ENCODE results near the gene BTBD7. TPM values are rescaled to one million over a fixed set of nuclear protein-coding genes. Genes with fewer than 3 reads are reported as not detected.

BTBD7 gene
- total and polyA plus RNA-seq, 2 donors (not counting 3 experiments of a cell fraction or from before 2014, with no cell fraction given), result 20.9 to 50.2 TPM

DNA sequence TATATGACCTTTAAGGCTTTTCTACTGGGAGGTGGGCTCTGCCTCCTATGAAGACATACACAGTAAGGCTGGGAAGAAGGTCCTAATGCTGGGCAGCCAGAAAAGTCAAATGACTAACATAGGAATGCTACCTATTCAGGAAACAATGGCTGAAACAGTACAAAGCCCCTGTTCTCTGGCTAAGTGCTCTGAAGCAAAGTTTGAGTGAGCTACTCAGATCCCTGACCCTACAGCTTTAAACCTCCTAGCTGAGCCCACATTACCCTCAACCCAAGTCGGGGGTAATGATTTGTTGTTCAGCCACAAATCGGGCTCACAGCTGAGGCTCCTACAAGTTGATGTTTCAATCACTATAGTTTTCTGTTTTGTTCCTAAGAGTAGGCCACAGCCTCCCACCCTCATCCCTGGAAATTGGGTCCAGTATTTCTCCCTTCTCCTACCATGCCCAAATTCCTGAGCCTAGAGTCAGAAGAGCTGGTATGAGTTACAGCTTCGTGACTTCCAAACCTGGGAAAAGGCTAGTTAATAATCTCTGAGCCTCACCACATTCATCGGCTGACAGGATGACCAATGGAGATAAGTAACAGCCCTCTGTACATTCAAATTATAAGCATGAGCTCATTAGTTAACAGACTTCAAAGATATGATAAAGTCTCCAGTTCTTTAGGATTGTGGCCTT, 46.5 kb downstream of the BTBD7 start:
- ChIA-PET POLR2A (no interaction called here), CTCF (interaction anchor here (1.1 to 1.2 kb wide), 2 partner anchors 9 to 29 kb away, joined by 3 read pairs; no protein-coding TSS in a partner anchor)
- Histone ChIP-seq H4K20me1 (replicated peaks; ENCODE audit: control insufficient read depth, extremely low read depth, insufficient read depth, low read length) (no peaks in the 10 kb centered on the region), H2AFZ (ENCODE audit: low read depth, low read length) (no peak overlapping the region), H3K9ac (replicated peaks; ENCODE audit: extremely low read depth, insufficient read depth, low read length) (no peak overlapping the region), H3K9me1 (replicated peaks; ENCODE audit: control insufficient read depth, extremely low read depth, insufficient read depth, low read length) (no peaks in the 10 kb centered on the region), H3K4me2 (ENCODE audit: insufficient read depth, low read length) (no peak overlapping the region), H3K9me3 (replicated peaks; ENCODE audit: control insufficient read depth, insufficient read depth, low read length) (no peaks in the 10 kb centered on the region), H3K4me3 (replicated peaks in 1 of 3; ENCODE audit: insufficient read depth in 1 of 3, low read depth in 1 of 3, low read length in 3 of 3) (no peak overlapping the region), H3K4me1 (ENCODE audit: control insufficient read depth, extremely low read depth, insufficient read depth, low read length) (no peaks in the 10 kb centered on the region), H3K27ac (ENCODE audit: insufficient read depth, low read depth, low read length) (no peak overlapping the region), H3K36me3 (ENCODE audit: control insufficient read depth in 2 of 2, extremely low read depth in 1 of 2, insufficient read depth in 2 of 2, low read length in 2 of 2) (no peaks in the 10 kb centered on the region), H3K27me3 (ENCODE audit: control insufficient read depth in 2 of 2, insufficient read depth in 2 of 2, low read length in 2 of 2) (no peaks in the 10 kb centered on the region), H3K79me2 (ENCODE audit: control insufficient read depth, insufficient read depth, low read length) (peaks cover 24% of the 10 kb centered on the region)
- dilution Hi-C loops (cut with MboI; ENCODE audit: extremely low pct_ligation_motif_present, low sequenced_read_pairs), result no loop called here
- DNase-seq (ENCODE audit: low read depth, low spot score) (no peak), FAIRE-seq (no peak)
- intact Hi-C loops (cut with micrococcal nuclease), result no loop called here
- BruUV-seq (replicated peaks), result no TSS peak
- TF ChIP-seq JUN (IDR thresholded peaks at IDR 0.05; ENCODE audit: borderline replicate concordance, insufficient read depth, insufficient read length, low read depth) (no peak), MYC (IDR thresholded peaks at IDR 0.05; ENCODE audit: low read depth, low read length) (no peak), EZH2 (IDR thresholded peaks at IDR 0.05; ENCODE audit: borderline replicate concordance, low read depth, low read length, severe bottlenecking) (no peak), FOS (IDR thresholded peaks at IDR 0.05; ENCODE audit: borderline replicate concordance, insufficient read depth, low read length) (no peak), POLR2A (IDR thresholded peaks at IDR 0.05; ENCODE audit: low read depth, low read length) (no peak), GATA2 (IDR thresholded peaks at IDR 0.05; ENCODE audit: insufficient read depth, insufficient read length, low read depth, low read length) (no peak), POLR2AphosphoS5 (IDR thresholded peaks at IDR 0.05; ENCODE audit: insufficient read depth, low read depth, low read length) (no peak)
- TF ChIP-seq, protein P1, sequence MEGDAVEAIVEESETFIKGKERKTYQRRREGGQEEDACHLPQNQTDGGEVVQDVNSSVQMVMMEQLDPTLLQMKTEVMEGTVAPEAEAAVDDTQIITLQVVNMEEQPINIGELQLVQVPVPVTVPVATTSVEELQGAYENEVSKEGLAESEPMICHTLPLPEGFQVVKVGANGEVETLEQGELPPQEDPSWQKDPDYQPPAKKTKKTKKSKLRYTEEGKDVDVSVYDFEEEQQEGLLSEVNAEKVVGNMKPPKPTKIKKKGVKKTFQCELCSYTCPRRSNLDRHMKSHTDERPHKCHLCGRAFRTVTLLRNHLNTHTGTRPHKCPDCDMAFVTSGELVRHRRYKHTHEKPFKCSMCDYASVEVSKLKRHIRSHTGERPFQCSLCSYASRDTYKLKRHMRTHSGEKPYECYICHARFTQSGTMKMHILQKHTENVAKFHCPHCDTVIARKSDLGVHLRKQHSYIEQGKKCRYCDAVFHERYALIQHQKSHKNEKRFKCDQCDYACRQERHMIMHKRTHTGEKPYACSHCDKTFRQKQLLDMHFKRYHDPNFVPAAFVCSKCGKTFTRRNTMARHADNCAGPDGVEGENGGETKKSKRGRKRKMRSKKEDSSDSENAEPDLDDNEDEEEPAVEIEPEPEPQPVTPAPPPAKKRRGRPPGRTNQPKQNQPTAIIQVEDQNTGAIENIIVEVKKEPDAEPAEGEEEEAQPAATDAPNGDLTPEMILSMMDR (IDR thresholded peaks at IDR 0.05; ENCODE audit: extremely low read depth in 1 of 2, insufficient read depth in 1 of 2, low read depth in 1 of 2, low read length in 2 of 2), result no peak
- TF ChIP-seq, protein P2, sequence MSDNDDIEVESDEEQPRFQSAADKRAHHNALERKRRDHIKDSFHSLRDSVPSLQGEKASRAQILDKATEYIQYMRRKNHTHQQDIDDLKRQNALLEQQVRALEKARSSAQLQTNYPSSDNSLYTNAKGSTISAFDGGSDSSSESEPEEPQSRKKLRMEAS (IDR thresholded peaks at IDR 0.05; ENCODE audit: insufficient read depth, insufficient read length), result no peak

Data from endothelial cell of umbilical vein (primary cell).